Measurements from ENCODE around the gene ARID3B.
A peak's percentile ranks its signal among the peaks of the same experiment; 100 is the strongest.
"Not testable (repeated sequence)": the region's sequence is repeated elsewhere in the genome, so short reads cannot be mapped to it uniquely, and the experiment has no call there.

Gene ARID3B

DNA sequence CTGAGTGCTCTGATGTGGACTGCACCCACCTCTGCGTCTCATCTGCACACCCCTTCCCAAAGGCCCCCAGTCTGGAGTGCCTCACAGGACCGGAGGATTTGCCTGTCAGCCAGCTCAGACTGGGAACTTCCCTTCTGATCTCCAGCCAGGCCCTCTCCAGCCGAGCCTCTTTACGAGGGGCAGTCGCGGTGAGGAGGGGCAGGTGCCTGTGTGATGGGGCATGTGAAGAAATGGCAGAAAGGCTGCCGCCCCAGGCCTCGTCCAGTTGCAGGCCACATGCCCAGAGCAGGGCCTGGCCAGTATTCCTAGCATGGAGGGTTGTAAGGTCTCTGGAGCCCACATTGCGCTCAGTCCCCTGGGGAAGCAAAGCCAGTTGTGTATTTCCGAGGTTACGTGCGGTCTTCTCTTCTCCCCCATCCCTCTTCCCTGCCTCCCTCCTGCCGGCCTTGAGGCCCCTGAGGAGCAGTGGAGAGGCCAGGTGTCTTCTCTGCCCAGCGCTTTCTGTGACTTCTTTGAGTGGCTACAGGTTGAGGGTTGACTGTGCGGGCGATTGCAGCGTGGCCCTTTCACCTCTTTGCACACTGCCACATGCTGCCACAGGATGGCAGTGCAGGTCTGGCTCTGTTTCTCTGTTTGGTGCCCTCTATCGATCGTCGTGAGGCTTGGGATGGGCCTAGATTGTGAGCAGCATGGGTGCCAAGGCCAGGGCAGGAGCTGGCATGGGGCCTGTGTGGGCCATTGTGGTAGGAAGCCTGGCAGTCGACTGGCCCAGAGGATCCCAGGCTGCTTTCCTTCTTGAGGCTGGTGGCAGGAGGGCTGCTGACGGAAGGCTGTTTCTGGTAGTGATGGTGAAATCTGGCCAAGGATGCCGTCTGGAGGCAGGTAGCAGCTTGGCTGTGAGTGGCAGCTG lies 79.9 kb downstream of the ARID3B start:
- peak in 1 of 2 donors; percentile 44 for DNase-seq (ENCODE audit: low read depth in 2 of 2)

DNA sequence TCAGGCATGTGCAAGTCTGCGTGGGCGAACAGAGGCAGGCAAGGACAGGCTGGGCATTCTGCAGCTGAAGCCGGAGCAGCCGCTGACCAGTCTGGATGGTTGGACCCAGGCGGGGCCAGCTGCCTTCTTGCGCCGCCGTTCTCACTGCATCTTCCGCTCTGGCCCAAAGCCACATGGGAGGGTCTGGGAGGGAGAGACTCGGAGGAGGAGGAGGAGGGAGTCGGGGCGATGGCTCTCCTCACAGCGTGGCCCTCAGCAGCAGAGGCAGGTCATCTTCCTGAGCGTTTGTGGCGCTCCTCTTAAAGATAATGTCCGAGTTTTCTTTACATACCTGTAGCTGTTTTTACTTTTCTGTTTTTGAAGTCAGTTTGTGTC lies 80.5 kb downstream of the ARID3B start:
- DNase-seq (ENCODE audit: low read depth in 2 of 2): no peak

DNA sequence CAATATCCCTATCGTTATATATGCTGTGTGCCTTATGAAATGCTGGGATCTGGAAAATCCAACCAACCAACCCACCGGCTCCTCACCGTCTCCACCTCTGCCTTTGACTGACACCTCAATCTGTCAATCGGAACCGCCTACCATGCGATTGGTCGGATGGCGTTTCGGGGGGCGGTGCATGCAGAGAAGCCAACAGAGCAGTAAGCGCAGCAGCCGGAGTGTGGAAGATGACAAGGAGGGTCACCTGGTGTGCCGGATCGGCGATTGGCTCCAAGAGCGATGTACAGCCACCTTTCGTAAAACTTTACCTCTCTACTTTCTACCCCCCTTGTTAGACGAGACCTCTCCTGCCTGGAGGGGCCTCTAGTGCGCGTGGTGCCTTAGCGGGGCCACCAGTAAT lies 80.9 kb downstream of the ARID3B start:
- no peak for DNase-seq (ENCODE audit: low read depth in 2 of 2)

DNA sequence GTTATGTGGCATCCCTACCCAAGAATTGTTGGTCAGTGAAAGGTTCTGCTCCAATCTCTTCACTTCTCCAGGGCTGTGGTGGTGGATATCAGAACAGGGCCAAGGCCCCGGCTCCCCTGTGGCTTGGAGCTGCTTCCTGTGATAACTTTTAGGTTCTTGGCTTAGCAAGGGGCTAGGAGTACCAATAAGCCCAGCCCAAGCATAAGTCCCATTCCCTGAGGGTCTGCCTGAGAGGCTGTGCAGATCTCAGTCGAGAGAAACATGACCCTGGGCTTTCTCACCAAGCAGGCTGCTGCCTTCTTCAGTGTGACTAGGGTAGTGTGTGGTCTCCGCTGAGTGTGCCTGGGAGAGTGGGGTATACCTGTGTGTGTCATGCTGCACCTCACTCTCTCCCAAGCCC lies 81.7 kb downstream of the ARID3B start:
- no peak for DNase-seq (ENCODE audit: low read depth in 2 of 2)

DNA sequence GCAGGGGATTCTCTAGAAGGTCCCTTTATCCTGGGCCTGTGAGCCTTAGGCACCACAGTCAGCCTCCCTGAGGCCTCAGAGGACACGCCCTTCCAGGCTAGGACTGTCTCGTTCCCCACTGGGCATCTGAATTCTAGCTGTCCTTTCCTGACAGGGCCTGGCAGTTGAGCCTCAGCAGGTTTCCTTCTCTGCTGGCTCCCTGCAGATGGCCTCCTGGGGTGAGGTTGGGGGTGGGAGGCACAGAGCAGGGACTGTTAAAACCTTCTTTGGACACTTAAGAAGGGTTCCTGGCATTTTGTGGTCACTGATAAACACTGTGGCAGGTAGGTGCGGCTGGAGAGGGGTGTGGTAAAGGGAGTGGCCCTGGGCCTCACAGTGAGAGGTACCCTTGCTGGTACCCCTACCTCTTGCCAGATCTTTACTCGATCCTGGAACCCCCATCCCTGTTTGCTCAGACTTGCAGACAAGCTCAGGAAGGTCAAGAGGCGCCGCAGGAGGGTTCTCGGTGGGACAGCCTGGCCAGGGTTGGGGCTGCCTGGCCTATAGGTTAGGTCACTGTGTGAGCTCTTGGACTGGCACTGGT lies 83.1 kb downstream of the ARID3B start:
- no peak for DNase-seq (ENCODE audit: low read depth in 2 of 2)

DNA sequence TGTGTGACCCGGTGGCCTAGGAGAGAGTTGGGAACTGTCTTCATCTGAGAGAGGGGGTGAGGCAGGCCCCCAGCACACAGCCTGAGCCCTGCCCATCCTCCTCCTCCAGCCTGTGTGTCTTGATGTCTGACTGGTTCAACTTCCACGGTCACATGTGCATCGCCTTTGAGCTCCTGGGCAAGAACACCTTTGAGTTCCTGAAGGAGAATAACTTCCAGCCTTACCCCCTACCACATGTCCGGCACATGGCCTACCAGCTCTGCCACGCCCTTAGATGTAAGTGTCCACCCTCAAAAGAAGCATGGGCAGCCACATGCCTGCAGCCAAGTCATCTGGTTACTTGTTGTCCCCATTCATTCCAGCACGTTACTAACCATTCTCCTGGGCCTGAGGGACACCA lies 84.7 kb downstream of the ARID3B start:
- no peak for DNase-seq (ENCODE audit: low read depth in 2 of 2)

DNA sequence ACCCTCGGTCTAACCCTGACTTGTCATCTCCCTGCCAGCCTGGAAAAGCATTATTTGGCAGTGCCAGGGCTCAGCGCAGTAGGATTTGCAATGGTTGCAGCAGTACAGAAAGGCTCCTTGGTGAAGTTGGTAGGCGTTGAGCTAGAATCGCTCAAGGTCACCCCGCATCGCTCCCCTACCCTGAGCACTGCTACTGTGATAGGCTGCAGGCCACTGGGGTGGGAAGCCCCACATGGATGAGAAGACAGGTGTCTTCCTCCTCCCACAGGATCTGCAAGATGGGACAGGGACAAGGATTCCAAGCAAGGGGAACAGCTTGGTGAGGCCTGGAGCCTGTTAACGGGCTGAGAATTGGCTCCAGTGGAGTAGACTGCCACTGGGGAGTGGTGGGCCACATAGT lies 85.3 kb downstream of the ARID3B start:
- DNase-seq (ENCODE audit: low read depth in 2 of 2): no peak

DNA sequence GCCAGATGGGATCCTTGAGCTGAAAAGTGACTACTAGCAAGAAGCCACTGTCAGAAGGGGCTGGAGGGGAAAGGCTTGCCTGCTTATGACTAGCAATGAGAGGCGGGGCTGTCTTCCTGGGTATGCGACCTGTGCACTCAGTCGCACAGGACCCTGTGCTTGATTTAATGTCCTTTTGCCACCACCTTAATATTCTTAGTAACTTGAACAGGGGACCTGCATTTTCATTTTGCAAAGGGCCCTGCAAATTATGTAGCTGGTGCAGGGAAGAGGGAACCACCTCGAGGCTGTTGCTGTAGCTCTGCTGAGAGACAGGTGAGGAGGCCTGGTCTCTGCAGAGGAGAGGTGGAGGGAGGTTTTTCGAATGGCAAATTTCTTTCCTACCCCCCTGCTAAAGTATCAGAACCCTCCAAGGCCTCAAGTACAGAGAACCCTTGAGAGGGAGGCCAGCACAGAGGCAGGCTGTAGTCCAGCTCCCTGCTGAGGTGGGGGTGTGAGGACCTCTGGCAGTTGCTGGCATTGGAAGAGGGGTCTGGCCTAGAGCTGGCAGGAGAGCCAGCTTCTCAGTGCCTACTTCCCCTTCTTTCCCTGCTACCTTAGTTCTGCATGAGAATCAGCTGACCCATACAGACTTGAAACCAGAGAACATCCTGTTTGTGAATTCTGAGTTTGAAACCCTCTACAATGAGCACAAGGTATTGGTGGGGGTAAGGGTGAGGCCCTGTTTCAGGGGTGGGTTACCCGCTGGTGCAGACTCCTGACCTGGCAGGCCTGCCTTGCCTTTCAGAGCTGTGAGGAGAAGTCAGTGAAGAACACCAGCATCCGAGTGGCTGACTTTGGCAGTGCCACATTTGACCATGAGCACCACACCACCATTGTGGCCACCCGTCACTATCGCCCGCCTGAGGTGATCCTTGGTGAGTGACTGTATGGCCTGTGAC lies 86.0 kb downstream of the ARID3B start:
- no peak for DNase-seq (ENCODE audit: low read depth in 2 of 2)

DNA sequence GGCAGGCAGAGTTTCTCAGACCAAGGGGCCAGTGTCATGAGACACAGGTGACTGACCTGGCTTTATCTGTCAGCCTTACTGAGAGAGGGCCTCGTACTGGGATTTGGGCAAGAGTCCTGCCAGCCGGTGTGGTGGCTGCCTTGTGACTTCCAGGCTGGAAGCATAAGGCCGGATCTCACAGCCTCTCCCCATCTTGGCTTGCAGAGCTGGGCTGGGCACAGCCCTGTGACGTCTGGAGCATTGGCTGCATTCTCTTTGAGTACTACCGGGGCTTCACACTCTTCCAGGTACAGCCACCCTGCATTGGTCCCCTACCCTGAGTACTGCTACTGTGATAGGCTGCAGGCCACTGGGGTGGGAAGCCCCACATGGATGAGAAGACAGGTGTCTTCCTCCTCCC lies 86.7 kb downstream of the ARID3B start:
- DNase-seq (ENCODE audit: low read depth in 2 of 2): no peak

DNA sequence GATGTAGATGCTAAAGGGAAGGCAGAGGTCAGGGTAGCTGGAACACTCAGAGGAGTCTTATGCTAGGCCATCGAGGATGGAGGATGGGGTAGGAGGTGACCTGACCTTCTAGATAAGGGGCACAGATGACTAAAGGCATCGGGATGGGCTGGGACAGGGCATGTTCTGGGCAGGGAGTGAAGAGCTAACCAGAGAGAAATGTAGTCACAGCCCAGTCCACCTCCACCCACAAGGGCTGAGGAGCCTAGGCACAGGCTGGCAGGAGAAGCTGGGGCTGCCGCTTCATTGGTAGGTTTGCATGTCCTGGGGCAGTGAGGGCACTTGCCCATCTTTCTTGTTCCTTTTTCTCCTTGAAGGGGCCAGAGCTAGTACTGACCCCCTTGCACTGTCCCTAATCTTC lies 87.2 kb downstream of the ARID3B start:
- DNase-seq (ENCODE audit: low read depth in 2 of 2): no peak

DNA sequence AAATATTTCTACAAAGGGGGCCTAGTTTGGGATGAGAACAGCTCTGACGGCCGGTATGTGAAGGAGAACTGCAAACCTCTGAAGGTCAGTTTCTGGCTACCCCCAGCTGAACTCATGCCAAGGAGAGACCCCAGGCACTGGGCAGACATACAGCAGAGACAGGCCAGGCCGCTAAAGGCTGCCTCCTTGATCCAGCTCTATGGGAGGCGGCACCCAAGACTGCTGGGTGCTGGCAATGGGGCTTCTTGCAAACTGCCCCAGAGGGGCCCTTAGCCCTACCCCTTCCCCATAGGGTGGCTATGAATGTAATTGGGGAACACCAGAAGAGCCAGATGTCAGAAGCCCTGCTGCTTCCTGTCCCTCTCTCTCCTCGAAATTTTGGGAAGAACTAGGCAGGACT lies 87.9 kb downstream of the ARID3B start:
- no peak for DNase-seq (ENCODE audit: low read depth in 2 of 2)

DNA sequence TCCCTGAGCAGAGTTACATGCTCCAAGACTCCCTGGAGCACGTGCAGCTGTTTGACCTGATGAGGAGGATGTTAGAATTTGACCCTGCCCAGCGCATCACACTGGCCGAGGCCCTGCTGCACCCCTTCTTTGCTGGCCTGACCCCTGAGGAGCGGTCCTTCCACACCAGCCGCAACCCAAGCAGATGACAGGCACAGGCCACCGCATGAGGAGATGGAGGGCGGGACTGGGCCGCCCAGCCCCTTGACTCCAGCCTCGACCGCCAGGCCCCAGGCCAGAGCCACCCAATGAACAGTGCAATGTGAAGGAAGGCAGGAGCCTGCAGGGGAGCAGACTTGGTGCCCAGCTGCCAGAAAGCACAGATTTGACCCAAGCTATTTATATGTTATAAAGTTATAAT lies 88.7 kb downstream of the ARID3B start:
- DNase-seq (ENCODE audit: low read depth in 2 of 2): not testable (repeated sequence)

DNA sequence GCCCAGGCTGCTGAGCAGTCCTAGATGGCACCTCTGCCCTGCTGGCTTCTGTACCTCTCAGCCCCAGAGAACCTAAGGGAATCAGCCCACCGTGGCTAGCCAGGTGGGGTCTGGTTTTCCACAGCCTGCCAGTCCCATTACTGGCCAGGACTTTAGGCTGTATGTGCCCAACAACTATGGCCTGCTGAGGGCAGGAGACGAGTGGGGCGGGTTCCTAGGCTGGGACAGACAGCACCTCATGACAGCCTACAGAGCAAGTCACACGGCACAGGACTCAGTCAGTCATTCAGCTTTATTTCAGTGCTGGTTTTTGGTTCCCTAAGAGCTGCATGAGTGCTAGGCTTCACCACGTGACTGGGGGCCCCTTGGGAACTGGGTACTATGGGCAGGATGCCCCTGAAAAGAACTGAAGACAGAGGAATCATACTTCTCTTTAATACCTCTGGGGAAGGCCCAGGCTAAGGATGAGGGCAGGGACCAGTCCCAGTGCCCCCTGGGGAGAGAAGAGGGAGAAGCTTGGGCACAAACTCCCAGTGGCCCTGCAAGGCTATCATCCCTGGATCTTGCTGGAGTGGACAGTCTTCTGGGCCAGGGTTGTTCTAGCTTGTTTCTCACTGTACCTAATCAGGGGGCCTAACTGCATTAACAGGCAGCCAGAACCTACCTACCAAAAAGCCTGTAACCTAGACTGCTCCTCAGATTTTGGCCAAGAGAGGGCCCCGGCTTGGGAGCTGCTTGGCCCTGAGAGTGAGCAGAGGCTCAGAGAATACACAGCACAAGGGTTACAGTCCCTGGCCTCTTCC lies 89.5 kb downstream of the ARID3B start:
- DNase-seq (ENCODE audit: low read depth in 2 of 2): no peak

DNA sequence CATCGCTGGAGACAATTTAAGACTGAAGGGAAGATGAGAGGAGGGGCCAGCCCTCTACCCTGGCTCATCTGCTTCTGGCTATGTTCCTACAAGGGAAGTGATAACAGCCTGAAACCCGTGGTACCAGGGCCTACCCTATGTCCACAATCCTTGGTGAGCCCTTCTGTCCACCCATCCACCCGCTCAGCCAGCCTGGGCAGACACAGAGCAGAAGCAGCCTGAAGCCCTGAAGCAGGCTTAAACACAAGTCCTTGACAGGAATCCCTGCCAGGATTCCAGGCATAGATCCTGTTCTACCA lies 90.0 kb downstream of the ARID3B start:
- DNase-seq (ENCODE audit: low read depth in 2 of 2): no peak

DNA sequence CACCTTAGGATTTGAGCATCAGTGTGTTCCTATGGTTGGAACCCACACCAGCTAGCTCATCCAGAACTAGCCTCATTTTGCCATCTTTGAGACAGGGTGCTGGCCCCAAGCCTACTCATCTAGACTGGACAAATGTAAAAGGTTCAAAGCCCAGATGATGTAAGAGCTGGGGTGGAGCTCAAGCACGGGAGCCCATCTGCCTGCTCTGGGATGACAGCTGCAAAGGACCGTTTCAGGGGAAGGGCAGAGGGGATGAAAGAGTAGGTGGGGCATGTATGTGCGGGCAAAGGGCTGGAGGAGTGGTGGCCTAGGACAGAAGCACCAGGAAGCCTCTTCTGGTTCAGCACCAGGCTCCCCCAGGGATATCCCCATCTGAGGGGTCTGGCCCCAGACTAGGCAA lies 90.4 kb downstream of the ARID3B start:
- DNase-seq (ENCODE audit: low read depth in 2 of 2): no peak

DNA sequence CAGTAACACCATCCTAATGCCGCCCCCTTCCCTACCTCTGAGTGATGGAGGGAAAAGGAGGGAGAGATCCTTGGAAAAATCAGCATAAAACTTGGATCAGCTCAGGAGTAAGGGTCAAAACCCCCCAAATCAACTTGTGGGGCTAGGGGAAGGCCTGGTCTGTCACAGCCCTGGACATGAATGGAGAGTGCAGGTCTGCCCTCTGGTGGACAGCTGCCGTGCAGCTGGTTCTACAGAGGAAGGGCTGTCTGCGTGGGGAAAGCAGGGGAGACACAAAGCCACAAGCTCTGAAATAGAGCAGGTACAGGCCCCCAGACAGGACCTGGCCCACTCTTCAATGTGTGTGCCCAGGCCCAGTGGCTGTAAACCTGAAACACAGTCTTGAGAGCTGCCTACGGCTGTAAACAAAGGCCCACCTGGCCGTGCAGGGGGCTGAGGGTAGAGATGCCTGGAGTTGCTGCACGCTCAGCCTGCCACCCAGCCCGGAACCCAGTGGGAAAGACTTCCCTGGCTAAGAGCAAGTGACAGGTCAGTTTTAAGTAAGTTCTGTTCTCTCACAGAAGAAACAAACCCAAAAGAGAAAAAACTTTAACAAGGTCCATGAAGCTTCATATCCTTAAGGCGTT lies 91.0 kb downstream of the ARID3B start:
- DNase-seq (ENCODE audit: low read depth in 2 of 2): no peak

DNA sequence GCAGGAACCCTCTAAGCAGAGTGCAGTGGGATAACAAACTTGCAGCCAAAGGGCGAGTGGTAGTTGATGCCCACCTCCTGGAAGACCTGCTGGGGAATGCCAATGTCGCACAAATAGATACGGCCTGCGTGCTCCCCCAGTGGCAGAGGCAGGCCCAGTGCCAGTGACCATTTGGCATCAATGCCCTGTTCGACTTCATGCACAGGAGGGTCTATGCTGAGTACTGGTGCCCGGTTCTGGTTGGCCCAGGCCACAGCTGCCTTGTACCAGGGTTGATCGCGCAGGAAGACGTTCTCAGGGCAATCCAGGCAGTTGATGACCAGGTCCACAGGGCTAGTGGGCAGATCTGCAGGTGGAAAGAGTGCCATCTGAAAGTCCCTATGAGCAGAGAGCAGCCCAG lies 91.6 kb downstream of the ARID3B start:
- DNase-seq (ENCODE audit: low read depth in 2 of 2): no peak

DNA sequence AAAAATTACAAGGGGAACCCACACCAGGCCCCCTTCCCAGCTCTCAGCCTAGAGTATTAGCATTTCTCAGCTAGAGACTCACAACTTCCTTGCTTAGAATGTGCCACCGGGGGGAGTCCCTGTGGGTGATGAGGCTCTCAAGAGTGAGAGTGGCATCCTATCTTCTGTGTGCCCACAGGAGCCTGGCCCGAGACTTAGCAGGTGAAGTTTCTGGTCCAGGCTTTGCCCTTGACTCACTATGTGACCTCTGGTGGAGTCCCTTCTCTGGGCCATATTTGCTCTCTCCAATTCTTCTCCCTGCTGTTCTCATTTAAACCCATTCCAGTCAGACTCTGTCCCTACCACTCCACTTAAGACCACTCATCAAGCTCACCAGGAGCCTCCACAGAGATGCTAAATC lies 92.8 kb downstream of the ARID3B start:
- DNase-seq (ENCODE audit: low read depth in 2 of 2): no peak

DNA sequence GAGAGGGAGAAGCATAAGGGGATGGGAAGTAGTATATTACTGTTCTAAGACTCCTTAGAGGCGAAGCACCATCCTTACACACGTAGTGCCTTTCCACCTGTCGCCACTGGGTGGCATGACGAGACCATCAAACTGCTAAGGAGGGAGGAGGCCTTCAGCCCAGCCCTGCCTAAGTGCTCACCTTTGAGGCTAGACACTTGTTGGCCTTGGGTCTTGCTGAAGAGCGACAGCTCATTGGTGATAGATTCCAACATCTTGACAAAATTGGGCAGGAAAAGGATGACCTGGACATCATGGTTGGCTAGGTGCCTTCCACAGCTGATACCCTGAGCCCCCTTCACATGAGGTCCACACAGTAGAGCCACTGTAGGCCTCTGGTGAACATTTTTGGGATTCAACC lies 94.2 kb downstream of the ARID3B start:
- peak; percentile 30 to 35 for DNase-seq (ENCODE audit: low read depth in 2 of 2)

DNA sequence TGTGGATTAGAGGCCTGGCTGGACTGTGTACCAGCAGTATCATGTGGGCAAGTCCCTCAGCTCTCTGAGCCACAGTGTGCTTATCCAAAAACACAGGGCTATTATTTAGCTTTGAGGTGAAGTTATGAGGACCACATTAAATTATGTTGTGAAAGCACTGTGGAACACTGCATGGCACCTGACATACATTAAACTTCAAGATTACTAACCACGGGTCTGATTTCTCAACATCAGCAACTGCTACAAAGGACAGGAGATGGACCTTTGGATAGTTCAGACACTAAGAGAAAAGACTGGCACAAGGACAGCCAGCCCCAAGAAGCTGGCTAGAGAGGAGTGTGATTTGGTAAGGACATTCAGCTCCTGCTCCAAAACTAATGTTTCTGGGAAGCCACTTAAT lies 96.0 kb downstream of the ARID3B start:
- no peak for DNase-seq (ENCODE audit: low read depth in 2 of 2)

DNA sequence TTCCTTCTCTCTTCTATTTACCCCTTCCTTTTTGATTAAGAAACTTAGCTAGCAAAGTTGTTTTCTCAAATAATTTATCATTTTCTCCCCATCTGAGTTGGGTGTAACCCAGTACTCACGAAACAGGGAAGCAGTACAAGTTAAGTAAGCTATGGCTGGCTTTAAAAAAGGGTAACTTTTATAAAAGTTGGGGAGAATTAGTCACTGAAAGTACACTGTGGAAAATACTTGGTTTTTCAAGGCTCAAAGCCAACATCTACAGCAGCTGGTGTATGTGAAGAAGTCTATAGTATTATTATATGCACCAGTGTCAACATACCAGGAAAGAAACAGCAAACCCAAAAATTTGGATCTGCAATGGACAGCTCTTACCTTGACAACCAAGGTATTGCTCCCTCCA lies 100.1 kb downstream of the ARID3B start:
- no peak for DNase-seq (ENCODE audit: low read depth in 2 of 2)
